HG02610 (cell line): ENCODE results near the gene SLC4A11.

Experiments
- ATAC-seq: cut with Tn5 transposase; IDR thresholded peaks from one replicate; pipeline ENCODE4 v1.9.1; 2021; ENCODE audit warnings: mild to moderate bottlenecking, moderate library complexity; ENCODE audit not compliant: unreplicated experiment

The SLC4A11 gene

GRCh38 chr20:3247638-3248037, 8.6 kb upstream of the SLC4A11 start:
- no peak for ATAC-seq

- ATAC-seq, result no peak
Measured at GRCh38 chr20:3246682-3247081, 7.7 kb upstream of the SLC4A11 start.

DNA sequence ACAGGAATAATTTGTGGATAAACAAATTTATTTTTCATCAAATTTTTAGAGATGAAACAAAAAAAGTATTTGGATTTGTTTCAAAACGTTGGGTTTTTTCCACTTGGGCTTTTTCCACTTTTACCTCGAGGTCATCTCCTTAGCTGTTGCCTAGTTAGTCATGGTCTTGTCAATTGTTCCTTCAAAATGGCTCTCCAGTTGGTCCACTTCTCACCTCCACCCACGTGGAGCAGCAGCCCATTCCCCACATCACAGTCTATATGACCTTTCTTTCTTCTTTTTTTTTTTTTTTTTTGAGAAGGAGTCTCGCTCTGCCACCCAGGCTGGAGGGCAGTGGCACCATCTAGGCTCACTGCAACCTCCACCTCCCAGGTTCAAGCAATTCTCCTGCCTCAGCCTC, 6.7 kb upstream of the SLC4A11 start:
- no peak for ATAC-seq

GRCh38 chr20:3245156-3245555, 6.2 kb upstream of the SLC4A11 start:
- no peak for ATAC-seq

GRCh38 chr20:3244613-3245012, 5.6 kb upstream of the SLC4A11 start:
- ATAC-seq, result no peak

DNA sequence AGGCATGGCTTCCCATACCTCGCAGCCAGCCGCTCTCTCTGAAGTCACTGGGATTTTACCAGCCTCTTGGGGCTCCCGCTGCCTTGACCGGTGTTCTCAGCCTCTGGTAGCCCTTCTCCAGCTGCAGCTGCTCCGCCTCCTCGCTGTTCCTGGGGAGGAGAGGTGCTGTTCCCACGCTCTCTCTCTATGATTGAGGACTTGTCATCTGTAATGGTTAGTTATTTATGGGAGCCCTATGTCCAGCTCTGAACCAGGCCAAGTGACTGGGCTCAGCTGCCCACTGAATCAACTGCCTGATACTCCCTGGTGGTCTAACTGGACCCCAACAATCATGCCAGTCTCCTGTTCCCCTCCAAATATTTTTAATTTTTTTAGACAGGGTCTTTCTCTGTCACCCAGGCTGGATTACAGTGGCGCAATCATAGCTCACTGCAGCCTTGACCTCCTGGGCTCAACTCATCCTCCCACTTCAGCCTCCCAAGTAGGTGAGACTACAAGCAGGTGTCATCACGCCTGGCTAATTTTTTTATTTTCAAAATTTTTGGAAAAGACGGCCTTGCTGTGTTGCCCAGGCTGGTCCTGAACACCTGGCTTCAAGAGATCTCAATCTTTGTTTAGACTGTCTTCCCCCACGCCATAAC, 4.8 kb upstream of the SLC4A11 start:
- no peak for ATAC-seq

GRCh38 chr20:3242172-3242692, 3.2 kb upstream of the SLC4A11 start:
- ATAC-seq, result no peak

DNA sequence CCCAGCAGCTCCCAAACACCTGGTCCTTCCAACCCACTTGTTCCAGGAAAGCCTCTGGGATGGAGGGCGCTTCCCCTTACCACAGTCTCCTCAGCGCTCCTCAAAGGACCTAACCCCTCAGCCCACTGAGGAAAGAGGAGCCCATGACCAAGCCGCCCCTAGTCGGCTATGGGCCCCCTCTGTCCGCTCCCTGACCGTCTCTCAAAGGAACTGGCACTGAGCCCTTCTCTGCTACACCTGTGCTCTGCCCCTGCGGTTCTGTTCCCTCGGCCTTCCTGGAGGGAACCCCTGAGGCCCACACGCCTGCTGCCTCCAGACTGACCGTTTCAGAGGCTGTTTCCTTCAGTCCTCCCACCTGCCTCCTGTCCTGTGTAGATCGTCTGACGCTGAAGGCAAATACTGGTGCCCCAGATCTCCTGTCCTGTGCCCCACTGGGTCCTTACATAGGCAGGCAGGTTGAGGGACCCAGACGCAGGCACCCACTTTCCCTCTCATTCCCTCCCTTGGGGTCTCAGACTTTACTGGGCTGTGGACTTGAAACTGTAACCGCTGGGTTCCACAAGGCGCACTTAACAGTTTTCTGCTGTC, 1.9 kb upstream of the SLC4A11 start:
- ATAC-seq, result no peak

DNA sequence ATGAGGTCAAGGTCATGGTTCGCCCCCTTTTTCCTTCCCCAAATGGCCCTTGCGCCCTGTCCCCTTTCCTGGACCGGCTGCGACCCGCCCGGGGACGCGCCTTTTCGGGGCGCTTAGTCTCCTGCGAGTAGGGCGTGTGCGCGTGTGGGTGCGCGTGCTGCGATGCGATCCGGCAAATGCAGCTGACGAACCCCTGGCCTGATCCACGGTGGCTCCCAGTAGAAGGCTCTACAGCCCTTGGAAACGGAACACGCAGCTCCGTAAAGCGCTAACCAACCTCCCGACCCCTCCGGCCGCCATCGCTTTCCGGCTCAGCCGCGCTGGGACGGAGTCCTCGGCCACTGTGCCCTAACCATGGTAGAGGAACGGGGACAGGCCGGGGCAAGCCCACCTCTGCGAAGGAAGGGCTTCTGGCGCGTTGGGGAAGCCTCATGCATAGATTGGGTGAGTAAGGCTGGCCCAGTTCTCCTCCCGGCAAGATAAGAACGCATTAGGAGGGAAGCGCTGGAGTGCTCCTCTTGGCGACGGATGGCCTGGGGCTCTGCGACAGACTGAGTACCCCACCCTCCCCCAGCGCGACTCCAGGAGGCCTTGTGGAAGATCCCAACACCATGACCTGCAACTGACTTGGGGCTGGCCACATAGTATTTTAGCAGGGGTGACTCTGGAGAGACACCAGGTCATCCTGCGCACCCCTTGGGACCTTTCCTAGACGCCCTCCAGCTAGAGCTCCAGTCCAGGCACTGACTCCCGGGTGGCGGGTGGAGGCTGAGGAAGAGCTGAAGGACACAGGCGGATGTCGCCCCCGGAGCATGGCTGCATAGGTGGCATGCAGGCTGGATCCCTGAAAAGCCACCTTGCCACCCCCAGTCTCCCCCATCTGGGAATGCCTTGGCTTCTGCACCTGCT, 1.1 kb upstream of the SLC4A11 start:
- no peak for ATAC-seq

- ATAC-seq, result no peak
Measured at GRCh38 chr20:3238616-3239025, 369 bp downstream of the SLC4A11 start.

DNA sequence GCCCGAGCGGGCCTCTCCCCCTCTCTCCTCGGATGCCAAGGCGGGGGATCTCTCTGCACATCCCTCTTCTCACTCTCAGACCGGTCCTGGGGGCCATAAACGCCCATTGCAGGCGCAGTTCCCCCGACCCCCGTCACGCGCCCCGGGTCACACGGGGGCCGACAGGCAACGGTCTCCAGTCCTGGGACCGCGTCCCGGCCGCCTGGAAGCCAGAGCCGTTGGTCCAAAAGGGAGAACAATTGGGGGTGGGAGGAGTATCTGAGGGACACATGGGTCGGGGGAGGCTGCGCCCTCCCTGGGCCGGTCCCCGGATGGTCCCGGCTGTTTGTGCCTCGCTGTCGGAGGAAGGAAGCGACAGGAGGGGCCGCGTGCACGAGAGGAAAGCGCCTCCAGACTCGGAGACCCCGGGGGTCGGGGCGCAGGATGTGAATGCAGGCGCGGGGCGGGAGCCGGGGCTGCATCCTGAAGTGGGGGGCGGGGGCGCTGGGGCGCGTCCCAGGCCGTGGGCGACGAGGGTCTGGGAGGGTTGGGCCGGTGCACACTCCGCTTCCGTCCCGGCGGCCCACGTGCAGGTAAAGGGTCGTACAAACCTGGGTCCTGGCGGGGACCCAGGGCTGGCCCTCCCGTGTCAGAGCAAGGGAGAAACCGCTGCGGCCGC, 903 bp downstream of the SLC4A11 start:
- no peak for ATAC-seq

DNA sequence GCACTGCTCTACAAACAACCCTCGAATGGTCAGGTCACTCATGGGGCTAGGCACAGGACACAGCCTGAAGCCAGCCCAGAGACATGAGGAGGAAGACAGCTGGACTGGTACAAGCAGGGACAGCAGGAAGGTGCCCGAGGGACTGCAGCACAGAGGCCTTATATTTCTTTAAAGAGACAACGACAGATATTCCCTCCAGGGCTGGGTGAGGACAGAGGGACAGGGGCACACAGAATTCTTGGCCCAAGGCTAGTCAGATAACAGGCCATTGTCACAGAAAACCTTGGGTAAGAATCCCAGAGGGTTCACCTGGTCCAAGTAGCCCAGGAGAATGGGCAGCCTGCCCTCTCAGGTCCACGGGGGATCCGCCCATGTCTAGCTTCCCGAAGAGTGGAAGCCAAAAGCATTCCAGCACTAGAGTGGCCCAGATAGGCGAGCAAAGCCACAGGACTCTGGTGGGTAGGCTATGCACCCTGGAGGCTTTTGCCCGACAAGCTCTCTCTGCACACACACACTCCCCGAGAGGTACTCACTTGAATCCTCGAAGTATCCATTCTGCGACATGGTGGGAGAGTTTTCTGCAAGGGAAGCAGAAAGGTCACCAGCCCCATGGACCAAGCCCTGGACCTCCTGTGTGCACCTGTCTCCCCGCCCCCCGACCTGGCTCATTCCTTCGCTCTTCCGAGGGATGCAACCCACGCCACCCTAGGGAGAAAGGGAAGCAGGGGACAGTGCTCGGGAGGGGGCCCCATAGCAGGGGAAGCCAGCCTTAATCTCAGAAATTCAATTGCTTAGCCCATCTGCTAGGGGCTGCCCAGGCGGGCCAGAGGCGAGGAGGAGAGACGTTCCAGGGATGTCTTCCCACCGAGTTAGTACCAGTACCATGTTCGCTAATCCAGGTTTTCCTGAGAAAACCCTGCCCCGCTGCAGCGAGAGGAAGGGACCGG, 1.7 kb downstream of the SLC4A11 start:
- no peak for ATAC-seq

DNA sequence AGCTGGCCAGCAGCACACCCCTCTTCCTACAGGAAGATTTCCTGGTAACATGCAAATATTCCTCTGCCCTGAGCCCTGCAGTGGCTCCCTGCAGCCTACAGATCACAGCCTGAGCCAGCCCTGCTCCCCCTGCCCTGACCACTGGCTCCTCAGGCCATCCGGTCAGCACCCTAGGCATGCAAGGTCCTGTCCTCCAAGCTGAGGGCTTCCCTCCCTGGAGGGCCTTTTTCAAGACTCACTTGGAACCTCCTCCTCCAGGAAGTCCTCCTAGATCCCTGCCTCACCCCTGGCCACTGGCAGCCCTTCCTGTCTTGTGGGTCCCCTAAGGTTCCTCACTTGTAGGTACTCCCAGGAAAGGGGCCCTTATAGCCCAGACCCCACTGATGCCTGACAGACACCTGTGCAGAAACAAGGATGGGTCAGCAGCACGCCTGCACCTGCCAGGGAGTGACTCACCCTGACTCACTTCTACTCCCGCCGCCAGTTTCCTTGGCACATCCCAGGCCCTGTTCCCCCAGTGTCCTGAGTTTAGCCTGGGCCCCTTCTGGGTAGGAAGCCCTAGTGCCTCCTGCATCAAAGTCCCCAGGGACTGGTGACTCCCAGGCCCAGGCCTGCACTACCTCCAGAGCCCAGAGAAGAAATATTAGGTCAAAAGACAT, 3.2 kb downstream of the SLC4A11 start:
- no peak for ATAC-seq

DNA sequence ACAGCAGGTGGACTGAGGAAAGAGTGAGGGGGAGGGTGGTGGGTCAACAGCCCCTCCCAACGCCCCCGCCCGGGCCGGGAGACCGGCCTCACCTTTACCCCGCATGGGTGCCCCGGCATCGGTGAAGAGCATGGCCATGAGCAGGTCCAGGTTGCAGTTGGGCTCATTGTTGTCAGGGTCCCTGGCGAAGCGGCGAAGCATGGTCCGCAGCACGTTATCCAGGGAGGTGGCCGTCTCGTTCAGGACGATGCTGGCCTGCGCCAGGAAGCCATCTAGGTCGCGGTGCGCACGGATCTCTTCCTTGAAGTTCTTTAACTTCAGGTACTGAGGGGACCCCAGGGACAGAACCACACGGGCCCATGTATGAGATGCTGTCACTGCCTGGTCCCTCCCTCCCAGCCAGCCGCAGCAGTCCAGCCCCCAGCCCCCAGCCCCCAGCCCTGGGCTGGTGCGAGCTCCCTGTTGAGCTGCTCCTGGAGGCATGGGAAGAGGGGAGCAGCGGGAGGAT, 4.9 kb downstream of the SLC4A11 start:
- no peak for ATAC-seq

DNA sequence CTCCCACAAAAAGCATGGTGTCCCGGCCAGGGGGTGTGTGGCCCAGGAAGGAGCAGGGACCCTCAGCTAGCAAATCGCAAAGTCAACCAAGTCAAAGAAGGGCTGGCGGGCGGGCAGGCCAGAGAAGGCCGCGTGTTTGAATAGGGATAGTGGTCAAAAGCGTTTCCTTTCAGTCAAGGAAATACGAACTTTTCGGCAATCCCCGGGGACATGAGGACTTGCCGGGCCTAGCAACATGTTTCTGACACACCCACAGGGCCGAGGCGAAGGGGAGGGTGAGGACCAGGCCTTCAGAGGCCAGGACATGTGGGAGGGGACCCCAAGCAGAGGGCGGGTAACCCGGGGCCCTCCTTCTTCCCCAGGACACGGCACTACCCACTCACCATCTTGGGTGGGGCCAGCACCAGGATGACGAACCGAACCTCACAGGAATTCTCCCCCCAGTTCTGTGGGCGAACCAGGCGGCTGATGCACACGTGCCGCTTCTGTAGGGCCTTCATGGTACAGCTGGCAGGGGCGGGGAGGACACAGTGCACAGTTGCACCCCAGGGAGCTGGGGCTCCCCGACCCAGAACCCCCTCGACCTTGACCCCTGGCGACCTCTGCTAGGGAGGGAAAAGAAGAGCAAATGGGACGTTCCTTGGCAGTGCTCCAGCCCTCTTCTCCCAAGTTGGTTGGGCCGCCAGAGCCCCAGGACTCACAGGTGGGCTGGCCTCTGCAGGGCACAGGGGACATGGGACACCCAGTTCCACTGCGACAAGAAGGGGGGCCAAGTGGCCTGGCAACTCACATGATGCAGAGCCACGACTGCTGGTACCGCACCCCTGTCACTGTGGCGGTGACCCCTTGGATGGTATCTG, 5.6 kb downstream of the SLC4A11 start:
- ATAC-seq, result no peak

- no peak for ATAC-seq
Measured at GRCh38 chr20:3231889-3232588, 7.0 kb downstream of the SLC4A11 start.

DNA sequence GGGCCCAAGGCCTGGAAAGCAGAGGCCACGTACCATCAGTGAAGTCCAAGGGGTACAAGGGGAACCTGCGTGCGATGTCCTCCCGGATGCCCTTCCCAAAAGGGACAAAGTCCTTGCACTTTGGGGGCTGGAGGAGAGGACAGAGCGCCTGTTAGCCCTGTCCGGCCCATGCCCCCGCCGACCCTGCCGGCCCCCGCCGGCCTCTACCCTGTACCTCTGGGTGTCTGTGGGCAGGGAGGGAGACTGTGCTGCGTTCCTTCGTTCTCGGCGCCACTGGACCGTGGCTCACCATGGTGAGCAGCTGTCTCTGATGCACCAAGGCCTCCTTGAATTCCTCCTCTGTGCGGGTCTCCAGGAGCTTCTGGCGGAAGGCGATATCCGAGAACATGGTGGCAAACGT, 7.9 kb downstream of the SLC4A11 start:
- no peak for ATAC-seq

DNA sequence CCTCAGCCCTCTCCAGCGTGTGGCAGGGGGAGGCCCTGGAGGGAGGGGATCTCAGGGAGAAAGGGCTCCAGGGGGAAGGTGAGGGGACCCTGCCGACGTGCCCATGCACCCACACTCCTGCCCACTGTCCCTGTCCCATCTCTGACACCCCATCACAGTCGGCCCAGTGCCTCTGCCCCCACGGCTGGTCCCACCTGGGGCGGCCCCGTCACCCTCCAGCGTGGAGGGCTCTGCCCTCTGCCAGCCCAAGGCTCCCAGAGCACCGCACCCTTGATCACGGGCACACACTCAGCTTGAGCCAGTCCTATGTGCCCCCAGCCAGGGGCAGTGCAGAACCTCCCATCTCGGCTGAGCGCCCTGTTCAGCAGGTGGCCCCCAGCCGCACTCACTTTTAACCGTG, 9.2 kb downstream of the SLC4A11 start:
- ATAC-seq, result no peak
